ENCODE data around the gene EOLA1. TPM values are rescaled to one million over a fixed set of nuclear protein-coding genes. Genes with fewer than 3 reads are reported as not detected.
A peak's percentile ranks its signal among the peaks of the same experiment; 100 is the strongest.
"Not testable (repeated sequence)": the region's sequence is repeated elsewhere in the genome, so short reads cannot be mapped to it uniquely, and the experiment has no call there.

Gene EOLA1
- polyA plus RNA-seq, 2 of the 4 experiments (the other 2 are of a cell fraction), result 14.5 to 23.3 TPM

DNA sequence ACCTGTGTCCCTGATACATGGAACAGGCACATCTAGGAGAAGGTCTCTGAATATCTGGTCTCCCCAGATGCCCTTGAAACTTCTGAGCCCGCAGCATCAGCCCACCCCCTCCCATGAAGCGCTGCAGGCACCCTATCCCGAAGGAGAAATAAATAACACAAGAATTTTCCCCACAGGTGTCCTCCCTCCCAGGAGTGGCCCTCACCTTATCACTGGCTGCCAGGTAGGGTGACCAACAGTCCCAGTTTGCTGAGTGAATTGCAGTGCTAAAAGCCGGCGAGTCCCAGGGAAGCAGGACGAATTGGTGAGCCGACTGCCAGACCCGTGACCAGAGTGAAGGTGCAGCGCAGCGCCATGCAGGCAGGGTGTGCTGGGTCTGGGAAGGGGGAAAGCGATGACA is 6.8 kb upstream of the EOLA1 start:
- H3K27ac ChIP-seq; DNase-seq (ENCODE audit: low read depth in 1 of 2, low spot score in 1 of 2); ATAC-seq; FAIRE-seq; H3K4me1 ChIP-seq; H3K4me2 ChIP-seq; H3K9me3 ChIP-seq; CTCF ChIA-PET; POLR2A ChIA-PET; H3K4me3 ChIP-seq: not testable (repeated sequence)
- WGBS (ENCODE audit: missing lambda C conversion rate), result 92% methylated on average over 9 of the region's 11 CpGs

DNA sequence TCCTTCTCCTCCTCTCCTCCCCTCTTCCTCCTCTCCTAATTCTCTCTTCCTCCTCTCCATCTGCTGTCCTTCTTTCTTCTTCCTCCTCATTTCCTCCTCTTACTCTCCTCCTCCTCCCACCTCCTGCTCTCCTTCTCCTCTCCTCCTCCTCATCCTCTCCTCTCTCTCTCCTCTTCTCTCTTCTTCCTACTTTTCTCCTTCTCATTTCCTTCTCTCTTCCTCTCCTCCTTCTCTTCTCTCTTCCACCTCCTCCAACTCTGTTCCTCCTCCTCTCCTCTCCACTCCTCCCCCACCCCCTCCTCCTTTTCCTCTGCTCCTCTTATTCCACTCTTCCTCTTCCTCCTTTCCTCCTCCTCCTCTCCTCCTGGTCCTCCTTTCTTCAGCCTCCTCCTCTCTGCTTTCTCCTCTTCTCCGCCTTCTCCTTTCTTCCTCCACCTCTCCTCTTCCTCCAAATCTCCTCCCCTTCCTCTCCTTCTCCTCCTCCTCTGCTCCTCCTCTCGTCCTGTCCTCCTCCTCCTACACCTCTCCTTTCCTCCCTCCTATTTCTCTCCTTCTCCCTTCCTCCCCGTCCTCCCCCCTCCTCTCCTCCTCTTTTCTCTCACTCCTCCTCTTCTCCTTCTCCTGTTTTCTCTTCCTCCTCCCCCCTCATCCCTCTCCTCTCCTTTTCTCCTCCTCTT is 5.7 kb upstream of the EOLA1 start:
- H3K27ac ChIP-seq; H3K4me1 ChIP-seq; ATAC-seq; POLR2A ChIA-PET; H3K9me3 ChIP-seq; H3K4me3 ChIP-seq; H3K4me2 ChIP-seq; DNase-seq (ENCODE audit: low read depth in 1 of 2, low spot score in 1 of 2); CTCF ChIA-PET; FAIRE-seq: not testable (repeated sequence)
- WGBS (ENCODE audit: missing lambda C conversion rate), result 68% methylated on average over 3 of the region's 3 CpGs

DNA sequence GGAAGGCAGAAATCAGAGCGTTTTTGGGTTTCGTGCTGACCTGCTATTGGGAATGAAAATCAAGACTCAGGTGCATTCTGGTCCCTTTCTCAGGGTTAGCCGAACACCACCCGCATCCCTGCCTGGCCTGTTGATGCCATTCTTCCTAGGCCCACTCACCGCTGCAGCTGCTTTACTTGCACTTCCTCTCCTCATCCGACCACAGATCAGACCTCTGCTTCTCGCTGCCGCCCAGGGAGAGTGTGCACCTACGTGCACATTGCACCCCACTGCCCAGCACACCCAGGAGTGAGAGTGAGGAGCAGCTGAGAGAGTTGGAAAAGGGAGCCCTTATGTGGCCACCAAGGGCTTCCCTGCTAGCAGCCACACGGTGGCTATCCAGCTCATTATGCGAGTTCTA is 3.3 kb upstream of the EOLA1 start:
- FAIRE-seq, result not testable (repeated sequence)

DNA sequence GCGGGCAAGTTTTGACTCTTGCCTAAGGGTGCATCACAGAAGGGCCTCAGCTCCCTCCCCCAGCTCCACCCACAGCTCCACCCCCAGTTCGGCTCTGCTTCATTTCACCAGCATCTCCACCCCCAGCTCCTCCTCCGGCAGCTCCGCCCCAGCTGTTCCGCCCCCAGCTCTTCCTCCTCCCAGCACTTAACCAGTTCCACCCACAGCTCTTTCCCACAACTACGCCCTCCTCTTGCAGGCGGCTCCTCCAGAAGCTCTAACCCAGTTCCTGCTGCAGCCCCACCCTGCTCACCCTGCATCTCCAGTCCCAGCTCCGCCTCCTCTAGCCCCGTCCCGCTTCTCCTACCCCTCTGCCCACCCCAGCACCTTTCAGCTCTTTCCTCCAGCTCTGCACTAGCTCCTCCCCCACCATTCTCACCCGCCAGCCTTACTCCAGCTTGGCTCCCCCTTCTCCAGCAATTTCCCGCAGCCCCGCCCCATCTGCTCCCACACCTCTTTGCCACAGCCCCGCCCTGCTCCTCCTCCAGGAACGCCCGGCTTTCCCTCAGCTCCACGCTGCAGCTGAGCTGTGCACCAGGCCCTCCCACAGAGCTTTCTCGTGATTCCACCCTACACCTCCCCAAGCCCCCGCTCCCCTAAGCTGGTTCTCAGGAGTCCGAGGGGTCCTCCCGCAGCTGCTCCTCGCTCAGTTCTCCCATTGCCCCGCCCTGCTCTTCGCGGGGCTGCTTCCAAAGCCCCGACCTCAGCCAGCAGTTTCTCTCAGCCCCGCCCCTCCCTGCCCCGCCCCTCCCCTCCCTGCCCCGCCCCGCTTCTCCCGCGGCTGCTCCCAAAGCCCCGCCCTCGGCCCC is 1.3 kb upstream of the EOLA1 start:
- ChIA-PET POLR2A (interaction anchor here (0.7 to 3.2 kb wide), 10 partner anchors 9 to 400 kb away, joined by 3 to 35 read pairs (median 4); partner anchors contain the start of genes EOLA2 and IDS), CTCF (interaction anchor here (2.0 to 2.6 kb wide), 2 partner anchors 12 to 28 kb away, joined by 4 to 9 read pairs; no protein-coding TSS in a partner anchor)
- ATAC-seq (peak; percentile 77 to 81), DNase-seq (ENCODE audit: low read depth in 1 of 2, low spot score in 1 of 2) (peak; percentile 72 to 93), FAIRE-seq (peak; percentile 93)
- peak overlapping the region; percentile 94 for H3K4me3 ChIP-seq
- peak overlapping the region; percentile 78 to 91 for H3K27ac ChIP-seq
- 1% methylated on average over 10 of the region's 34 CpGs for WGBS (ENCODE audit: missing lambda C conversion rate)
- TF ChIP-seq NR3C1 (IDR thresholded peaks at IDR 0.05), result no peak
- no peak for TF ChIP-seq SREBF2 (IDR thresholded peaks at IDR 0.05)
- TF ChIP-seq CHD4 (IDR thresholded peaks at IDR 0.05; ENCODE audit: borderline replicate concordance), result no peak
- TF ChIP-seq, protein P1, sequence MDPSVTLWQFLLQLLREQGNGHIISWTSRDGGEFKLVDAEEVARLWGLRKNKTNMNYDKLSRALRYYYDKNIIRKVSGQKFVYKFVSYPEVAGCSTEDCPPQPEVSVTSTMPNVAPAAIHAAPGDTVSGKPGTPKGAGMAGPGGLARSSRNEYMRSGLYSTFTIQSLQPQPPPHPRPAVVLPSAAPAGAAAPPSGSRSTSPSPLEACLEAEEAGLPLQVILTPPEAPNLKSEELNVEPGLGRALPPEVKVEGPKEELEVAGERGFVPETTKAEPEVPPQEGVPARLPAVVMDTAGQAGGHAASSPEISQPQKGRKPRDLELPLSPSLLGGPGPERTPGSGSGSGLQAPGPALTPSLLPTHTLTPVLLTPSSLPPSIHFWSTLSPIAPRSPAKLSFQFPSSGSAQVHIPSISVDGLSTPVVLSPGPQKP (IDR thresholded peaks at IDR 0.05; ENCODE audit: low read depth, low read length), result no peak
- TF ChIP-seq BHLHE40 (IDR thresholded peaks at IDR 0.05; ENCODE audit: low read depth, low read length), result no peak
- no peak for TF ChIP-seq FOXS1 (CRISPR knock-in tag; IDR thresholded peaks at IDR 0.05)
- no peak for TF ChIP-seq HDAC2 (IDR thresholded peaks at IDR 0.05)
- TF ChIP-seq, protein P2, sequence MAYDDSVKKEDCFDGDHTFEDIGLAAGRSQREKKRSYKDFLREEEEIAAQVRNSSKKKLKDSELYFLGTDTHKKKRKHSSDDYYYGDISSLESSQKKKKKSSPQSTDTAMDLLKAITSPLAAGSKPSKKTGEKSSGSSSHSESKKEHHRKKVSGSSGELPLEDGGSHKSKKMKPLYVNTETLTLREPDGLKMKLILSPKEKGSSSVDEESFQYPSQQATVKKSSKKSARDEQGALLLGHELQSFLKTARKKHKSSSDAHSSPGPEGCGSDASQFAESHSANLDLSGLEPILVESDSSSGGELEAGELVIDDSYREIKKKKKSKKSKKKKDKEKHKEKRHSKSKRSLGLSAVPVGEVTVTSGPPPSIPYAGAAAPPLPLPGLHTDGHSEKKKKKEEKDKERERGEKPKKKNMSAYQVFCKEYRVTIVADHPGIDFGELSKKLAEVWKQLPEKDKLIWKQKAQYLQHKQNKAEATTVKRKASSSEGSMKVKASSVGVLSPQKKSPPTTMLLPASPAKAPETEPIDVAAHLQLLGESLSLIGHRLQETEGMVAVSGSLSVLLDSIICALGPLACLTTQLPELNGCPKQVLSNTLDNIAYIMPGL (CRISPR knock-in tag; IDR thresholded peaks at IDR 0.05; ENCODE audit: borderline replicate concordance), result no peak
- no peak for TF ChIP-seq ZFP36 (IDR thresholded peaks at IDR 0.05; ENCODE audit: borderline replicate concordance, partially characterized antibody)
- TF ChIP-seq TP53 (CRISPR knock-in tag; IDR thresholded peaks at IDR 0.05), result no peak
- TF ChIP-seq, protein P3, sequence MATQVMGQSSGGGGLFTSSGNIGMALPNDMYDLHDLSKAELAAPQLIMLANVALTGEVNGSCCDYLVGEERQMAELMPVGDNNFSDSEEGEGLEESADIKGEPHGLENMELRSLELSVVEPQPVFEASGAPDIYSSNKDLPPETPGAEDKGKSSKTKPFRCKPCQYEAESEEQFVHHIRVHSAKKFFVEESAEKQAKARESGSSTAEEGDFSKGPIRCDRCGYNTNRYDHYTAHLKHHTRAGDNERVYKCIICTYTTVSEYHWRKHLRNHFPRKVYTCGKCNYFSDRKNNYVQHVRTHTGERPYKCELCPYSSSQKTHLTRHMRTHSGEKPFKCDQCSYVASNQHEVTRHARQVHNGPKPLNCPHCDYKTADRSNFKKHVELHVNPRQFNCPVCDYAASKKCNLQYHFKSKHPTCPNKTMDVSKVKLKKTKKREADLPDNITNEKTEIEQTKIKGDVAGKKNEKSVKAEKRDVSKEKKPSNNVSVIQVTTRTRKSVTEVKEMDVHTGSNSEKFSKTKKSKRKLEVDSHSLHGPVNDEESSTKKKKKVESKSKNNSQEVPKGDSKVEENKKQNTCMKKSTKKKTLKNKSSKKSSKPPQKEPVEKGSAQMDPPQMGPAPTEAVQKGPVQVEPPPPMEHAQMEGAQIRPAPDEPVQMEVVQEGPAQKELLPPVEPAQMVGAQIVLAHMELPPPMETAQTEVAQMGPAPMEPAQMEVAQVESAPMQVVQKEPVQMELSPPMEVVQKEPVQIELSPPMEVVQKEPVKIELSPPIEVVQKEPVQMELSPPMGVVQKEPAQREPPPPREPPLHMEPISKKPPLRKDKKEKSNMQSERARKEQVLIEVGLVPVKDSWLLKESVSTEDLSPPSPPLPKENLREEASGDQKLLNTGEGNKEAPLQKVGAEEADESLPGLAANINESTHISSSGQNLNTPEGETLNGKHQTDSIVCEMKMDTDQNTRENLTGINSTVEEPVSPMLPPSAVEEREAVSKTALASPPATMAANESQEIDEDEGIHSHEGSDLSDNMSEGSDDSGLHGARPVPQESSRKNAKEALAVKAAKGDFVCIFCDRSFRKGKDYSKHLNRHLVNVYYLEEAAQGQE (IDR thresholded peaks at IDR 0.05), result no peak
- TF ChIP-seq RNF2 (IDR thresholded peaks at IDR 0.05; ENCODE audit: borderline replicate concordance, low read depth), result no peak
- TF ChIP-seq HOXB5 (CRISPR knock-in tag; IDR thresholded peaks at IDR 0.05), result no peak
- no peak for TF ChIP-seq KDM1A (IDR thresholded peaks at IDR 0.05; ENCODE audit: low read depth)
- no peak for TF ChIP-seq EHF (CRISPR knock-in tag; IDR thresholded peaks at IDR 0.05)
- no peak for TF ChIP-seq FOSB (CRISPR knock-in tag; IDR thresholded peaks at IDR 0.05)
- no peak for TF ChIP-seq GATA3 (IDR thresholded peaks at IDR 0.05; ENCODE audit: borderline replicate concordance)
- no peak for TF ChIP-seq TFCP2L1 (CRISPR knock-in tag; IDR thresholded peaks at IDR 0.05)
- TF ChIP-seq RCOR1 (IDR thresholded peaks at IDR 0.05; ENCODE audit: low read depth, low read length), result no peak
- H3K4me2 ChIP-seq, result peak overlapping the region; percentile 66
- H3K4me1 ChIP-seq, result 0 out of 3 replicates have a peak, but pooled peaks cover 6% of the 10 kb centered on the region
- no peaks in the 10 kb centered on the region for H3K9me3 ChIP-seq

More for the DNA sequence above, 3.3 kb upstream of the EOLA1 start:
- H3K9me3 ChIP-seq; H3K4me1 ChIP-seq; POLR2A ChIA-PET; ATAC-seq; H3K4me3 ChIP-seq; H3K4me2 ChIP-seq; H3K27ac ChIP-seq; DNase-seq (ENCODE audit: low read depth in 1 of 2, low spot score in 1 of 2): not testable (repeated sequence)
- 92% methylated on average over 8 of the region's 11 CpGs for WGBS (ENCODE audit: missing lambda C conversion rate)
- CTCF ChIA-PET, result interaction anchor here (1.3 kb wide), 1 partner anchor 26 kb away, joined by 3 read pairs; no protein-coding TSS in a partner anchor
